ENCODE measurements around the gene C11orf58. TPM values are rescaled to one million over a fixed set of nuclear protein-coding genes. Genes with fewer than 3 reads are reported as not detected.

Gene C11orf58
- polyA plus RNA-seq, 4 donors: 349 to 427 (median 387) TPM

- no peak for DNase-seq (ENCODE audit: low read depth in 4 of 4, low spot score in 2 of 4)
Measured at GRCh38 chr11:16799221-16799620, 60.8 kb downstream of the C11orf58 start.

- DNase-seq (ENCODE audit: low read depth in 4 of 4, low spot score in 2 of 4): no peak
Measured at GRCh38 chr11:16799890-16800289, 61.4 kb downstream of the C11orf58 start.

GRCh38 chr11:16800382-16800781, 61.9 kb downstream of the C11orf58 start:
- no peak for DNase-seq (ENCODE audit: low read depth in 4 of 4, low spot score in 2 of 4)

GRCh38 chr11:16801288-16801980, 63.0 kb downstream of the C11orf58 start:
- no peak for DNase-seq (ENCODE audit: low read depth in 4 of 4, low spot score in 2 of 4)

DNA sequence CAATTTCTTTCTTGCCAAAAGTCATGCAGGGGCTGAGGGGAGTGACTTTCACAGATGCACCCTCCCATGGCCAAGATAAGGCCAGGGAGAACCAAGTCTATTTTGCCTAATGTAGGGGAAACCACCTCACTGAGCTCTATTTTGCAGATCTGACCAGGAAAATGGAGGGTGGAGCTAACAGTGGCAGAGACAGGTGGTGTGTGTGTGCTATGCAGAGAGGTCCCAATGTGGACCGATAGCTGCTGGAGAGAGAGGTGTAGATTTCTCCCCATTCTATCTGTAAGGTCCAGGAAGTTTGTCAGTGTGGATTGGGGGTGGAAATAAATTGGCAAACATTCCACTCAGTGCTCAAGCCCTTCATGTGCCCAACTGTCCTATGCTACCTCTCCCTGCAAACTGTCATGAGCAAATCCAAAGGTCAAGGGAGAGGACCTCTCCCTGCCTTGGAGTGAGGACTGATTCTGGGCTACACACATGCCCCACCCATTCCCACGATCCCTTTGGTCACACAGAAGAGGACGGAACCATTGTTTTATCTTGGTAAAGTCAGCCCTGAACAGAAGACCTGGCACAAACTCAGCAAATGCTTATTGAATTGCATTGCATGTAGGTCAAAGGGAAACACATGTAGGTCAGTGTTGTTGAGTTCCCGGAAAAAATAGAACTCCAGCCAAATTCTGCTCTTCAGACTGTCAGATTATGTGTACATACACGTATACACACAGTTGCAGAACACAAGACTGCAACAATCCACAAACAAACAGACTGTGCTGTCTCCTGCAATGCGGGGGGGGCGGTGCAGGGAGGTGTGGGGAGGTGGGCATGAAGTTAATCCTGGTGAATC, 65.9 kb downstream of the C11orf58 start:
- DNase-seq (ENCODE audit: low read depth in 4 of 4, low spot score in 2 of 4): no peak

GRCh38 chr11:16805938-16806337, 67.5 kb downstream of the C11orf58 start:
- DNase-seq (ENCODE audit: low read depth in 4 of 4, low spot score in 2 of 4): peak in 1 of 4 donors; percentile 37

DNA sequence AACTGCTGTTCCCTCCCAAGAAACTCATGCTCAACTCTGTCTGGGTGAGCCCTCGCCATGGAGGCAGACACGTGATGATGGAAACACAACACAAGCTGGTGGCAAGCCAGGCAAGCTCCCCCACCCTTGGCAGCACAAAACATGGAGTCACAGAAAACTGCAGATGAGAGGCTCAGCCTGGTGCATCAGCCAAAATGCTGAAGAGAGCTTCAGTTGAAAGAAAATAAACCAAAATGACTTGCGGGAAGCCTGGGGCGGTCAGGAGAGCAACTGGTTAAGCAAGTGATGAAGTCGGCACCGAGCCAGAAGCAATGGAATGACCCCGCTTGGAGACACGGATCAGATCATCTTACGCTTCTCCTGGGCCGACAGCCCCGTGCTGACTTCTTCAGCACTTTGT, 68.3 kb downstream of the C11orf58 start:
- DNase-seq (ENCODE audit: low read depth in 4 of 4, low spot score in 2 of 4): no peak

DNA sequence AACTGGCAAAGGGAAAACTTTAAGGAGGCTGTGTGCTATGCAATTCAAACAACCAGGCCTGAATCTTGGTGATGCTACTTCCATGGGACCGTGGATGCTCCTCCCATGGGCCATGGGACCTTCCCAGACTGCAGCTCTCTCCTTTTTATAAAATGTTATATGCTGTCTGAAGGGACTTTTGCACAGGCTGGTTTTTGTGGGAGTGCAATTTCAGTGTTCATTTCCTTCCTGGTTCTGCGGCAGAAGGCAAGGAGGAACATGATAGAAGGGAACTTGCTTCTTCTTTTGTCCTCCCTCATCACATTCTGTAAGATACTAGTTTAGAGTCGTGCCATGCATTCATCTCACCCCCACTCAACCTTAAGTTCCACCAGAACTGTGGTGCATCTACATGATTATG, 68.9 kb downstream of the C11orf58 start:
- DNase-seq (ENCODE audit: low read depth in 4 of 4, low spot score in 2 of 4): no peak
